GM12891 (cell line): ENCODE results near the gene TLE3.

Source experiments
- PAX5 ChIP-seq: IDR thresholded peaks from 2 replicates; pipeline ENCODE4 v1.6.1; 2011; ENCODE audit warnings: low read length, moderate library complexity, mild to moderate bottlenecking; ENCODE audit not compliant: insufficient read depth, severe bottlenecking
- POLR2A ChIP-seq: IDR thresholded peaks from 2 replicates; pipeline ENCODE4 v1.6.1; 2011; ENCODE audit warnings: low read depth, low read length, control low read depth
- POLR2AphosphoS5 ChIP-seq: IDR thresholded peaks from 2 replicates; pipeline ENCODE4 v1.6.1; 2011; ENCODE audit warnings: low read depth, low read length, control low read depth
- POU2F2 ChIP-seq: IDR thresholded peaks from 2 replicates; pipeline ENCODE4 v1.6.1; 2011; ENCODE audit warnings: low read depth, mild to moderate bottlenecking, control low read depth, low read length, moderate library complexity
- TAF1 ChIP-seq: IDR thresholded peaks from 2 replicates; pipeline ENCODE4 v1.6.1; 2011; ENCODE audit warnings: low read depth, low read length, control low read depth

- no peak for TF ChIP-seq POLR2AphosphoS5
- TF ChIP-seq POLR2A = no peak
- TF ChIP-seq TAF1 = no peak
- no peak for TF ChIP-seq PAX5
- TF ChIP-seq POU2F2 = no peak
These were observed 23.3 kb downstream of the TLE3 start for GRCh38 chr15:70074380-70074779.
